ENCODE measurements around the gene ALDH16A1. TPM values are rescaled to one million over a fixed set of nuclear protein-coding genes. Genes with fewer than 3 reads are reported as not detected.
A peak's percentile ranks its signal among the peaks of the same experiment; 100 is the strongest.

ALDH16A1 gene
- total and polyA plus RNA-seq, 2 donors (not counting 1 experiment from before 2014, with no cell fraction given): 2.4 to 24.9 TPM

GRCh38 chr19:49437231-49437630 lies 15.8 kb upstream of the ALDH16A1 start:
- Histone ChIP-seq H3K36me3 (ENCODE audit: control insufficient read depth, insufficient read depth, low read length) (no peaks in the 10 kb centered on the region), H3K79me2 (ENCODE audit: control insufficient read depth, insufficient read depth, low read length) (no peaks in the 10 kb centered on the region), H3K9ac (ENCODE audit: insufficient read depth, low read length) (no peak overlapping the region), H3K9me3 (ENCODE audit: control insufficient read depth, insufficient read depth, low read depth, low read length) (no peaks in the 10 kb centered on the region), H3K4me3 (replicated peaks in 1 of 4; ENCODE audit: control extremely low read depth in 1 of 4, insufficient read depth in 1 of 4, low read depth in 3 of 4, low read length in 4 of 4) (no peak overlapping the region), H4K20me1 (ENCODE audit: control insufficient read depth, extremely low read depth, insufficient read depth, low read length) (no peaks in the 10 kb centered on the region), H3K27me3 (ENCODE audit: control insufficient read depth, insufficient read depth, low read length) (peaks cover 82% of the 10 kb centered on the region), H2AFZ (ENCODE audit: low read length) (no peak overlapping the region), H3K27ac (ENCODE audit: insufficient read depth, low read length) (no peak overlapping the region), H3K4me1 (ENCODE audit: control insufficient read depth, extremely low read depth, insufficient read depth, low read length) (no peaks in the 10 kb centered on the region), H3K4me2 (ENCODE audit: extremely low read depth, insufficient read depth, low read length) (no peak overlapping the region)
- DNase-seq (ENCODE audit: low read depth in 2 of 2): no peak
- no peak for TF ChIP-seq EZH2 (IDR thresholded peaks at IDR 0.05; ENCODE audit: low read length, missing control alignments)

DNA sequence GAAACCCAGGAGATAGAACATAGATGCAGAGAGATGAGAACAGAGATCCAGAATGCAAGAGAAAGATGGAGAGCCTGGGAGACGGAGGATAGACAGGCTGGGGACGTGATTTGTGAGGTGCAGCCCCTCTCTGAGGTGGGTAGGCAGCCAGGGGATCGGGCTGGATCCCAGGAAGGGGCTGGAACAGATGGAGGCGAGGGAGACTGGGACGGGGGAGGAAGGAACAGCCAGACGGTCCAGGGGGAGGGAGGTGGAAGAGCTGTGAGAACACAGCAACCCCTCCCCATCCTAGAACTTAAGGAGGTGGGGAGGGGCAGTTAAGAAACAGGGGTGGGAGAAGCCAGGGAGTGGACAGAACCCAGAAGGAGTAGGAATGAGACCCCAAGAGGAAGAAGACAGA lies 14.8 kb upstream of the ALDH16A1 start:
- no peak for DNase-seq (ENCODE audit: low read depth in 2 of 2)
- Histone ChIP-seq H3K4me1 (ENCODE audit: control insufficient read depth, extremely low read depth, insufficient read depth, low read length) (no peaks in the 10 kb centered on the region), H3K27me3 (ENCODE audit: control insufficient read depth, insufficient read depth, low read length) (peaks cover 71% of the 10 kb centered on the region), H3K4me2 (ENCODE audit: extremely low read depth, insufficient read depth, low read length) (no peak overlapping the region), H4K20me1 (ENCODE audit: control insufficient read depth, extremely low read depth, insufficient read depth, low read length) (no peaks in the 10 kb centered on the region), H3K4me3 (replicated peaks in 1 of 4; ENCODE audit: control extremely low read depth in 1 of 4, insufficient read depth in 1 of 4, low read depth in 3 of 4, low read length in 4 of 4) (no peak overlapping the region), H3K36me3 (ENCODE audit: control insufficient read depth, insufficient read depth, low read length) (no peaks in the 10 kb centered on the region), H3K27ac (ENCODE audit: insufficient read depth, low read length) (no peak overlapping the region), H3K9me3 (ENCODE audit: control insufficient read depth, insufficient read depth, low read depth, low read length) (no peaks in the 10 kb centered on the region), H3K79me2 (ENCODE audit: control insufficient read depth, insufficient read depth, low read length) (no peaks in the 10 kb centered on the region), H2AFZ (ENCODE audit: low read length) (no peak overlapping the region), H3K9ac (ENCODE audit: insufficient read depth, low read length) (no peak overlapping the region)
- TF ChIP-seq, protein P1, sequence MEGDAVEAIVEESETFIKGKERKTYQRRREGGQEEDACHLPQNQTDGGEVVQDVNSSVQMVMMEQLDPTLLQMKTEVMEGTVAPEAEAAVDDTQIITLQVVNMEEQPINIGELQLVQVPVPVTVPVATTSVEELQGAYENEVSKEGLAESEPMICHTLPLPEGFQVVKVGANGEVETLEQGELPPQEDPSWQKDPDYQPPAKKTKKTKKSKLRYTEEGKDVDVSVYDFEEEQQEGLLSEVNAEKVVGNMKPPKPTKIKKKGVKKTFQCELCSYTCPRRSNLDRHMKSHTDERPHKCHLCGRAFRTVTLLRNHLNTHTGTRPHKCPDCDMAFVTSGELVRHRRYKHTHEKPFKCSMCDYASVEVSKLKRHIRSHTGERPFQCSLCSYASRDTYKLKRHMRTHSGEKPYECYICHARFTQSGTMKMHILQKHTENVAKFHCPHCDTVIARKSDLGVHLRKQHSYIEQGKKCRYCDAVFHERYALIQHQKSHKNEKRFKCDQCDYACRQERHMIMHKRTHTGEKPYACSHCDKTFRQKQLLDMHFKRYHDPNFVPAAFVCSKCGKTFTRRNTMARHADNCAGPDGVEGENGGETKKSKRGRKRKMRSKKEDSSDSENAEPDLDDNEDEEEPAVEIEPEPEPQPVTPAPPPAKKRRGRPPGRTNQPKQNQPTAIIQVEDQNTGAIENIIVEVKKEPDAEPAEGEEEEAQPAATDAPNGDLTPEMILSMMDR (conservative IDR thresholded peaks at IDR 0.05 in 1 of 2, IDR thresholded peaks at IDR 0.05 in 1 of 2; ENCODE audit: low read depth in 1 of 2, low read length in 2 of 2): no peak
- peak; percentile 65 for TF ChIP-seq EZH2 (IDR thresholded peaks at IDR 0.05; ENCODE audit: low read length, missing control alignments)

GRCh38 chr19:49439836-49440235 lies 13.2 kb upstream of the ALDH16A1 start:
- Histone ChIP-seq H4K20me1 (ENCODE audit: control insufficient read depth, extremely low read depth, insufficient read depth, low read length) (no peaks in the 10 kb centered on the region), H2AFZ (ENCODE audit: low read length) (no peak overlapping the region), H3K36me3 (ENCODE audit: control insufficient read depth, insufficient read depth, low read length) (no peaks in the 10 kb centered on the region), H3K27ac (ENCODE audit: insufficient read depth, low read length) (no peak overlapping the region), H3K4me3 (replicated peaks in 1 of 4; ENCODE audit: control extremely low read depth in 1 of 4, insufficient read depth in 1 of 4, low read depth in 3 of 4, low read length in 4 of 4) (no peak overlapping the region), H3K9me3 (ENCODE audit: control insufficient read depth, insufficient read depth, low read depth, low read length) (no peaks in the 10 kb centered on the region), H3K4me2 (ENCODE audit: extremely low read depth, insufficient read depth, low read length) (no peak overlapping the region), H3K4me1 (ENCODE audit: control insufficient read depth, extremely low read depth, insufficient read depth, low read length) (no peaks in the 10 kb centered on the region), H3K27me3 (ENCODE audit: control insufficient read depth, insufficient read depth, low read length) (peaks cover 63% of the 10 kb centered on the region), H3K79me2 (ENCODE audit: control insufficient read depth, insufficient read depth, low read length) (no peaks in the 10 kb centered on the region), H3K9ac (ENCODE audit: insufficient read depth, low read length) (no peak overlapping the region)
- no peak for TF ChIP-seq EZH2 (IDR thresholded peaks at IDR 0.05; ENCODE audit: low read length, missing control alignments)
- TF ChIP-seq, protein P1 (conservative IDR thresholded peaks at IDR 0.05 in 1 of 2, IDR thresholded peaks at IDR 0.05 in 1 of 2; ENCODE audit: low read depth in 1 of 2, low read length in 2 of 2): no peak
- no peak for DNase-seq (ENCODE audit: low read depth in 2 of 2)
